ENCODE data around the gene PRKCA.
"Not testable (repeated sequence)": the region's sequence is repeated elsewhere in the genome, so short reads cannot be mapped to it uniquely, and the experiment has no call there.

PRKCA gene

GRCh38 chr17:66331038-66331816 is 28.8 kb downstream of the PRKCA start:
- DNase-seq, result peak in 1 of 2 experiments; percentile 34

GRCh38 chr17:66335797-66336196 is 33.4 kb downstream of the PRKCA start:
- DNase-seq, result no peak

GRCh38 chr17:66337268-66337667 is 34.9 kb downstream of the PRKCA start:
- DNase-seq, result peak in 1 of 2 experiments; percentile 36

- no peak for DNase-seq
These were observed 35.6 kb downstream of the PRKCA start for GRCh38 chr17:66337866-66338485.

GRCh38 chr17:66338937-66339336 is 36.5 kb downstream of the PRKCA start:
- DNase-seq, result no peak

GRCh38 chr17:66339561-66339960 is 37.1 kb downstream of the PRKCA start:
- no peak for DNase-seq

GRCh38 chr17:66340720-66341119 is 38.3 kb downstream of the PRKCA start:
- no peak for DNase-seq

GRCh38 chr17:66341462-66341861 is 39.0 kb downstream of the PRKCA start:
- DNase-seq, result no peak

GRCh38 chr17:66342263-66342662 is 39.9 kb downstream of the PRKCA start:
- DNase-seq, result not testable (repeated sequence)

- no peak for DNase-seq
These were observed 41.2 kb downstream of the PRKCA start for GRCh38 chr17:66343531-66344078.

- DNase-seq, result no peak
These were observed 42.1 kb downstream of the PRKCA start for GRCh38 chr17:66344473-66344872.

GRCh38 chr17:66345264-66345663 is 42.9 kb downstream of the PRKCA start:
- no peak for DNase-seq

GRCh38 chr17:66345949-66346638 is 43.7 kb downstream of the PRKCA start:
- DNase-seq, result not testable (repeated sequence)

- DNase-seq, result peak in 1 of 2 experiments; percentile 35
These were observed 45.5 kb downstream of the PRKCA start for GRCh38 chr17:66347661-66348514.

GRCh38 chr17:66348584-66349165 is 46.3 kb downstream of the PRKCA start:
- peak in 1 of 2 experiments; percentile 50 for DNase-seq

GRCh38 chr17:66349521-66350254 is 47.3 kb downstream of the PRKCA start:
- no peak for DNase-seq

- not testable (repeated sequence) for DNase-seq
These were observed 48.2 kb downstream of the PRKCA start for GRCh38 chr17:66350576-66350975.

GRCh38 chr17:66351033-66351432 is 48.6 kb downstream of the PRKCA start:
- no peak for DNase-seq

GRCh38 chr17:66351701-66352100 is 49.3 kb downstream of the PRKCA start:
- DNase-seq, result no peak

GRCh38 chr17:66353937-66354401 is 51.6 kb downstream of the PRKCA start:
- no peak for DNase-seq

- DNase-seq, result no peak
These were observed 52.1 kb downstream of the PRKCA start for GRCh38 chr17:66354472-66354871.

Measured in activated CD4-positive, alpha-beta T cell treated with anti-CD3 and anti-CD28 coated beads, Interleukin-2, amount 50 U/mL, for 48 hours (primary cell).